ENCODE results near the gene NTHL1. TPM values are rescaled to one million over a fixed set of nuclear protein-coding genes. Genes with fewer than 3 reads are reported as not detected.
"Not testable (repeated sequence)": the region's sequence is repeated elsewhere in the genome, so short reads cannot be mapped to it uniquely, and the experiment has no call there.

NTHL1 gene
- polyA plus RNA-seq, 6 donors from 2014 or later, result 21.4 to 38.3 (median 26.0) TPM

DNA sequence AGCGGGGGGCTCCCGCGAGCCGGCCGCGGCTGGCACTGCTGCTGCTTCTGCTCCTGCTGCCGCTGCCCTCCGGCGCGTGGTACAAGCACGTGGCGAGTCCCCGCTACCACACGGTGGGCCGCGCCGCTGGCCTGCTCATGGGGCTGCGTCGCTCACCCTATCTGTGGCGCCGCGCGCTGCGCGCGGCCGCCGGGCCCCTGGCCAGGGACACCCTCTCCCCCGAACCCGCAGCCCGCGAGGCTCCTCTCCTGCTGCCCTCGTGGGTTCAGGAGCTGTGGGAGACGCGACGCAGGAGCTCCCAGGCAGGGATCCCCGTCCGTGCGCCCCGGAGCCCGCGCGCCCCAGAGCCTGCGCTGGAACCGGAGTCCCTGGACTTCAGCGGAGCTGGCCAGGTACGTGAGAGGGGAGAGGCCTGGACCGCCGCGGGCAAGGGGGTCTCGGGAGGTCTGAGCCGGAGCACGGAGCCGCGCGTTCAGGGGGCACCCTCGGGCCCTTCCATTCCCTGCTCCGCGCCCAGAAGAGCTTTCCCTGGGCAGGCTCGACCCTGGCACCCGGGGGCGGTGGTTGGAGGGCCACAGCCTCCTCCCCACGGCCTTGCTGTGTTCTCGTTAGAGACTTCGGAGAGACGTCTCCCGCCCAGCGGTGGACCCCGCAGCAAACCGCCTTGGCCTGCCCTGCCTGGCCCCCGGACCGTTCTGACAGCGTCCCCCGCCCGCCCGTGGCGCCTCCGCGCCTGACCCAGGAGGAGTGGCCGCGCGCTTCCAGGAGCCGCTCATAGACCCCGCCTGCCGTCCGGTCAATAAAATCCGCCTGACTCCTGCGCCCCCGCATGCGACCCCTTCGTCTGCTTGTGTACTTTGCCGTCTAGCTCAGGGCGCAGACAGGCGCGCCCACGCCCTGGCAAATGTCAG, 27.5 kb downstream of the NTHL1 start:
- Mint-ChIP-seq H3K27ac (peak overlapping the region in 1 of 6 donors; percentile 76), H3K27me3 (peaks cover 11 to 63% (median 44%) of the 10 kb centered on the region in 3 donors), H3K9me3 (peaks cover 0 to 1% (median 0%) of the 10 kb centered on the region in 7 donors), H3K36me3 (no peaks in the 10 kb centered on the region), H3K4me3 (peak overlapping the region in 6 of 8 donors; percentile 45 to 70 (median 54)), H3K4me1 (peaks cover 16 to 24% (median 22%) of the 10 kb centered on the region in 3 donors)
- DNase-seq (no peak), ATAC-seq (ENCODE audit: low read depth in 2 of 2) (no peak)

DNA sequence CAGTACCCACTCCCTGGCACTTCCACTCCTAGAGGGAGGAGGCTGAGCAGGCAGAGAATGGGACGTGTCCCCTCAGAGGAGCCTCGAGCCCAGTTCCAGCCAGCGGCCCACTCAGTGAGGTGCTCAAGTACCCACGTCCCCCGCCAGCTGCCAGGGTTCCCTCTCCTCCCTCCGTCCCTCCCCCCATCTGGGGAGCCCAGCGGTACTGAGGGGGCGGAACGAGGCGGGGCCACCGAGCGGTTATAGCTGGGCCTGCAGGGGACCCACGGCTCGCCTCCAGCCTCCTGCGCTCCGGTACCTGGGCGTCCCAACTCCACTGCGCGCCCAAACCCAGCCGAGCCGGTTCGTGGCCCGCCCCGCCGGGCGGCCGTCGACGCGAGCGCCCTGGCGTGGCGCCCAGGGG, 28.1 kb downstream of the NTHL1 start, which contains the start of gene NPW:
Gene NPW, plus strand, starts transcription at position 268 of the 403 bp plus-strand sequence.
- Mint-ChIP-seq H3K9me3 (peaks cover 0 to 1% (median 0%) of the 10 kb centered on the region in 7 donors), H3K4me1 (peaks cover 16 to 22% (median 20%) of the 10 kb centered on the region in 3 donors), H3K27ac (peak within 1 kb of the TSS in 1 of 6 donors; percentile 76), H3K36me3 (no peaks in the 10 kb centered on the region), H3K4me3 (peak within 1 kb of the TSS in 7 of 8 donors; percentile 52 to 72 (median 55)), H3K27me3 (peaks cover 11 to 57% (median 39%) of the 10 kb centered on the region in 3 donors)
- ATAC-seq (ENCODE audit: low read depth in 2 of 2), result peak; percentile 22 to 24
- DNase-seq, result no peak

DNA sequence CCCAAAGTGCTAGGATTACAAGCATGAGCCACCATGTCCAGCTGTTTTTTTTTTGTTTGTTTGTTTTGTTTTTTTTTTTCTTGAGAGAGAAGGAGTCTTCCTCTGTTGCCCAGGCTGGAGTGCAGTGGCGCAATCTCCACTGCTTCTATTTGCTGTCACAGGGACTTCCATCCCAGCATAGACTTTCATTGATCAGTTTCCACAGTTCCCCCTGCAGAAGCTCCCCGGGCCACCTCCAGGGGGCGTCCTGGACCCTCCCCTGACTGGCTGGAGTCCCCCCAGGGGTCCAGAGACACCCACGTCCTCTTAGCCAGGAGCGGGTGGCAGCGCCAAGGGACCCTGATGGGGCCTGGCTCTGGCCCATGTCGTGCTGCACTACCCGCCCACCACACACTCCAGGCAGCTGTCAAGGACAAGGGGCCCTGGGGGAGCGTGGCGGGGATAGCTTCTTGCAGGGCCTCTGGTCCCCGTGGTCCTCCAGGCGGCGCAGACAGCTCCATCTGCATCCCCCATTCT, 31.2 kb downstream of the NTHL1 start:
- no peak for ATAC-seq (ENCODE audit: low read depth in 2 of 2)
- no peak for DNase-seq
- Mint-ChIP-seq H3K4me3 (no peak overlapping the region), H3K36me3 (no peaks in the 10 kb centered on the region), H3K27ac (no peak overlapping the region), H3K27me3 (peaks cover 0 to 36% (median 20%) of the 10 kb centered on the region in 3 donors), H3K4me1 (peaks cover 0 to 8% (median 5%) of the 10 kb centered on the region in 3 donors), H3K9me3 (no peaks in the 10 kb centered on the region)

DNA sequence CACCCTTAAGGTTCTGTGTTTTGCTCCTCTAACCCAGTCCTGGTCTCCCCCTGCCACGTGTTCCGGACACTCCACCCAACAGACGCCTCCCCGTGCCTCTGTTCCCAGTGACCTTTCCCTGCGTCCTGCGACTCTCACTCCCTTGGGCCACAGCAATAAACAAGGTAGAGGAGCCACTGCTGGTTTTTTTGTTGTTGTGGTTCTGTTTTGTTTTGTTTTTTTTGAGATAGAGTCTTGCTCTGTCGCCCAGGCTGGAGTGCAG, 31.8 kb downstream of the NTHL1 start:
- Mint-ChIP-seq H3K9me3 (no peaks in the 10 kb centered on the region), H3K4me1 (peaks cover 0 to 5% (median 5%) of the 10 kb centered on the region in 3 donors), H3K4me3 (no peak overlapping the region), H3K27ac (no peak overlapping the region), H3K27me3 (peaks cover 0 to 30% (median 16%) of the 10 kb centered on the region in 3 donors), H3K36me3 (no peaks in the 10 kb centered on the region)
- DNase-seq (no peak), ATAC-seq (ENCODE audit: low read depth in 2 of 2) (no peak)

GRCh38 chr16:2015117-2015946, 32.3 kb downstream of the NTHL1 start:
- peak overlapping the region in 1 of 6 donors; percentile 9 for H3K27ac Mint-ChIP-seq
- ATAC-seq (ENCODE audit: low read depth in 2 of 2), result no peak

GRCh38 chr16:2013527-2013926, 34.1 kb downstream of the NTHL1 start:
- DNase-seq, result no peak
- Mint-ChIP-seq H3K4me1 (peaks cover 8 to 11% (median 11%) of the 10 kb centered on the region in 3 donors), H3K4me3 (peak overlapping the region in 2 of 8 donors; percentile 33 to 57), H3K36me3 (no peaks in the 10 kb centered on the region), H3K9me3 (no peaks in the 10 kb centered on the region), H3K27ac (peak overlapping the region in 1 of 6 donors; percentile 83), H3K27me3 (peaks cover 0 to 14% (median 9%) of the 10 kb centered on the region in 3 donors)
- no peak for ATAC-seq (ENCODE audit: low read depth in 2 of 2)

More at GRCh38 chr16:2015117-2015946, 32.3 kb downstream of the NTHL1 start:
- no peak for DNase-seq
- no peaks in the 10 kb centered on the region for H3K9me3 Mint-ChIP-seq
- peaks cover 0 to 24% (median 16%) of the 10 kb centered on the region in 3 donors for H3K27me3 Mint-ChIP-seq
- H3K4me1 Mint-ChIP-seq, result peaks cover 0 to 2% (median under 1%) of the 10 kb centered on the region in 3 donors
- peak overlapping the region in 1 of 8 donors; percentile 60 for H3K4me3 Mint-ChIP-seq
- H3K36me3 Mint-ChIP-seq, result no peaks in the 10 kb centered on the region

DNA sequence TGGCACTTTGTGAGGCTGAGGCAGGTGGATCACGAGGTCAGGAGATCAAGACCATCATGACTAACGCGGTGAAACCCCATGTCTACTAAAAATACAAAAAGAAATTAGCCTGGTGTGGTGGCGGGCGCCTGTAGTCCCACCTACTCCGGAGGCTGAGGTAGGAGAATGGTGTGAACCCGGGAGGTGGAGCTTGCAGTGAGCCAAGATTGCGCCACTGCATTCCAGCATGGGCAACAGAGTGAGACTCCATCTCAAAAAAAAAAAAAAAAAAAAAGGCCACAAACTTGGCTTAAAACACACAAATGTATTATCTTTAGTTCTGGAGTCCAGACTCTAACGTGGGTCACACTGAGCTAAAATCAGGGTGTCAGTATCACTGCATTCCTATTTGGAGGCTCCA, 35.9 kb downstream of the NTHL1 start:
- H3K27ac Mint-ChIP-seq, result peak overlapping the region in 1 of 6 donors; percentile 51
- not testable (repeated sequence) for H3K27me3 Mint-ChIP-seq; H3K36me3 Mint-ChIP-seq; DNase-seq; H3K9me3 Mint-ChIP-seq; ATAC-seq (ENCODE audit: low read depth in 2 of 2)
- peak overlapping the region in 2 of 8 donors; percentile 9 to 41 for H3K4me3 Mint-ChIP-seq
- peaks cover 24 to 29% (median 27%) of the 10 kb centered on the region in 3 donors for H3K4me1 Mint-ChIP-seq

GRCh38 chr16:2009791-2010510, 37.7 kb downstream of the NTHL1 start, which contains the start of gene ZNF598:
TSS of gene ZNF598 (minus strand) at chr16:2009821.
- H3K27ac Mint-ChIP-seq, result peak within 1 kb of the TSS; percentile 90 to 98 (median 97)
- no peaks in the 10 kb centered on the region for H3K36me3 Mint-ChIP-seq
- peaks cover 38 to 47% (median 38%) of the 10 kb centered on the region in 3 donors for H3K4me1 Mint-ChIP-seq
- no peaks in the 10 kb centered on the region for H3K9me3 Mint-ChIP-seq
- H3K4me3 Mint-ChIP-seq, result peak within 1 kb of the TSS; percentile 81 to 97 (median 93)
- H3K27me3 Mint-ChIP-seq, result no peaks in the 10 kb centered on the region
- DNase-seq (peak; percentile 80), ATAC-seq (ENCODE audit: low read depth in 2 of 2) (peak; percentile 96 to 97)

DNA sequence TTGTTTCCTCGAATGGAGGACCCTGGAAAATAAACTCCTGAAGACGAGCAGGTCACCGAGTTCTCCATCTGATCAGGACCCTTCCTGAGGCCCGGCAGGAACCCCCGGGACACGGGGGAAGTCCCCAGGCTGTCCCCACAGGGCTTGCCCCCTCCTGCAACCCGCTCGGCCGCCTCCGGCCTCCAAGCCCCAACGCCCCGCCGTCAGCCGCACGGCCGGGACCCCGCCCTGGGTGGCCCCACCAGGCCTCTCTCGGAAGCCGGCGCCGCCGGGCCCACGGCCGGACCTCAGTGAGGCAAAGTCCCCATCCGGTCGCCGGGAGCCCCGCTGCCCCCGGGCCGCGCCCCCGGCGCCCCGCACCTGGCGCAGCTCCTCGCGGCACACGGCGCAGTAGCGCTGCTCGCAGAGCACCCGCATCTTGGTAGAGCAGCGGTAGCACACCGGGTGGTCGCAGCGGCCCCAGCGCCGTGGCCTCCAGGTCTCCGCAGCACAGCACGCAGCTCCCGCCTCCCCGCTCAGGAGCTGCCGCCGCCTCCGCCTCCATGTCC, 38.4 kb downstream of the NTHL1 start:
- ATAC-seq (ENCODE audit: low read depth in 2 of 2) (peak; percentile 47 to 50), DNase-seq (no peak)
- peak overlapping the region; percentile 65 to 93 (median 82) for H3K4me3 Mint-ChIP-seq
- H3K9me3 Mint-ChIP-seq, result no peaks in the 10 kb centered on the region
- H3K36me3 Mint-ChIP-seq, result no peaks in the 10 kb centered on the region
- peaks cover 38 to 54% (median 38%) of the 10 kb centered on the region in 3 donors for H3K4me1 Mint-ChIP-seq
- peak overlapping the region in 4 of 6 donors; percentile 17 to 90 (median 43) for H3K27ac Mint-ChIP-seq
- no peaks in the 10 kb centered on the region for H3K27me3 Mint-ChIP-seq

DNA sequence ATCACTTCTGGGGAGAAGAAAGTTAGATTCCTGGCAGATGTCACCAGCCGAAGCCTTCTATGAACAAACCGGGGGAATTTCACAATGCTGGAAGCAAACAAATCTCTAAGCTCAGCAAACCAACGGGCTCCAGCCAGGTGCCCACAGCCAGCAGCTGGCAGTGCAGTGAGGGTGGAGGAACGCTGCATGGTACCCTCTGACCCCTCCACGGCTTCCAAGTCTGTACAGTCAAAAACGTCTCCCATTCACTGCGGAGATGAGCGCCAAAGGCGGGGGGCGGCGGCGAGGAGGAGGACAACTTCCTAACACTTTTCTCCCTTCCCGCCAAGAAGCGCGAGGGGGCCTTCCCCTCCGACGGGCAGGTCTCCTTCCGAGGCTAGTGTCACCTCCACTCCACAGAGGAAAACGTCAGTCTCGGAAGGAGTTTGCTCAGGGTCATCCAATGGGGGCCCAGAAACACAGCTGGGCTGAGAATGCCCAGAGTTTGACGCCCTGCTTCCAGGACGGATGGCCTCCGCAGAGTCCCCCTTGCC, 38.9 kb downstream of the NTHL1 start:
- H3K9me3 Mint-ChIP-seq, result no peaks in the 10 kb centered on the region
- no peaks in the 10 kb centered on the region for H3K27me3 Mint-ChIP-seq
- peak overlapping the region; percentile 65 to 93 (median 82) for H3K4me3 Mint-ChIP-seq
- no peaks in the 10 kb centered on the region for H3K36me3 Mint-ChIP-seq
- H3K4me1 Mint-ChIP-seq, result peaks cover 38 to 58% (median 38%) of the 10 kb centered on the region in 3 donors
- no peak for DNase-seq
- no peak for ATAC-seq (ENCODE audit: low read depth in 2 of 2)
- peak overlapping the region; percentile 10 to 60 (median 34) for H3K27ac Mint-ChIP-seq

GRCh38 chr16:2008009-2008526, 39.6 kb downstream of the NTHL1 start:
- H3K4me3 Mint-ChIP-seq, result peak overlapping the region; percentile 72 to 93 (median 82)
- no peaks in the 10 kb centered on the region for H3K27me3 Mint-ChIP-seq
- H3K27ac Mint-ChIP-seq, result peak overlapping the region in 4 of 6 donors; percentile 5 to 60 (median 10)
- no peak for ATAC-seq (ENCODE audit: low read depth in 2 of 2)
- H3K36me3 Mint-ChIP-seq, result no peaks in the 10 kb centered on the region
- H3K4me1 Mint-ChIP-seq, result peaks cover 38 to 58% (median 38%) of the 10 kb centered on the region in 3 donors
- H3K9me3 Mint-ChIP-seq, result no peaks in the 10 kb centered on the region
- DNase-seq, result no peak
